ENCODE results near the gene PHLDB2.

- no peak for TF ChIP-seq POLR2A (IDR thresholded peaks at IDR 0.05; ENCODE audit: extremely low read depth, insufficient read length)
- TF ChIP-seq CTCF (IDR thresholded peaks at IDR 0.05; ENCODE audit: low read depth, low read length), result no peak
- TF ChIP-seq, protein P1, sequence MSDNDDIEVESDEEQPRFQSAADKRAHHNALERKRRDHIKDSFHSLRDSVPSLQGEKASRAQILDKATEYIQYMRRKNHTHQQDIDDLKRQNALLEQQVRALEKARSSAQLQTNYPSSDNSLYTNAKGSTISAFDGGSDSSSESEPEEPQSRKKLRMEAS (IDR thresholded peaks at IDR 0.05; ENCODE audit: low read depth, low read length), result no peak
- no peak for TF ChIP-seq MYC (IDR thresholded peaks at IDR 0.05; ENCODE audit: low read depth, low read length)
Observed at GRCh38 chr3:111921181-111921580, 62.1 kb downstream of the PHLDB2 start.

Measured in NB4 (cell line).